Measurements from ENCODE around the gene CBX2. TPM values are rescaled to one million over a fixed set of nuclear protein-coding genes. Genes with fewer than 3 reads are reported as not detected.
A peak's percentile ranks its signal among the peaks of the same experiment; 100 is the strongest.

CBX2 gene
- total RNA-seq (10 to 100 TPM in 1 of 2 donors, 1 to 10 TPM in 1; 4.1 to 12.6 TPM), polyA plus RNA-seq (ENCODE audit: insufficient read length in 2 of 2) (10 to 100 TPM; 10.4 to 14.2 TPM)
- long read RNA-seq, donor 1, full-length matches to known transcripts, result 9 of 9 reads
- long read RNA-seq, donor 1, partial matches to known transcripts, result 0 of 9 reads
- long read RNA-seq, donor 1, other reads (novel, unspliced or antisense), result 0 of 9 reads
- long read RNA-seq, donor 2, full-length matches to known transcripts, result 6 of 6 reads
- long read RNA-seq, donor 2, partial matches to known transcripts, result 0 of 6 reads
- long read RNA-seq, donor 2, other reads (novel, unspliced or antisense), result 0 of 6 reads
- long read RNA-seq, donor 3, full-length matches to known transcripts, result 8 of 8 reads
- long read RNA-seq, donor 3, partial matches to known transcripts, result 0 of 8 reads
- long read RNA-seq, donor 3, other reads (novel, unspliced or antisense), result 0 of 8 reads
- long read RNA-seq, donor 4, full-length matches to known transcripts, result 10 of 10 reads
- long read RNA-seq, donor 4, partial matches to known transcripts, result 0 of 10 reads
- long read RNA-seq, donor 4, other reads (novel, unspliced or antisense), result 0 of 10 reads

- peak in 3 of 6 donors; percentile 69 to 94 (median 91) for DNase-seq (ENCODE audit: low read depth in 4 of 6, low spot score in 6 of 6)
- peaks cover 23% of the 10 kb centered on the region for H3K36me3 ChIP-seq (ENCODE audit: control insufficient read depth, insufficient read depth, low read length)
- H3K27me3 ChIP-seq (ENCODE audit: control insufficient read depth, insufficient read depth, low read length), result peaks cover 8% of the 10 kb centered on the region
- no peaks in the 10 kb centered on the region for H3K9me3 ChIP-seq (ENCODE audit: control insufficient read depth, insufficient read depth, low read length)
- H3K27ac ChIP-seq (ENCODE audit: low read depth, low read length), result peak within 1 kb of the TSS; percentile 81
- peak within 1 kb of the TSS; percentile 57 for H3K4me3 ChIP-seq (ENCODE audit: low read depth, low read length)
- H3K4me1 ChIP-seq (ENCODE audit: control insufficient read depth, insufficient read depth, low read length), result peaks cover 24% of the 10 kb centered on the region
- under 1% methylated on average over 90 of the region's 96 CpGs for WGBS (ENCODE audit: insufficient coverage)
Observed at GRCh38 chr17:79777894-79778503, at the start of gene CBX2. Gene CBX2 (plus strand): TSS chr17:79778148. CDS start chr17:79778236, 88 bp downstream.

GRCh38 chr17:79728169-79728907 is 49.6 kb upstream of the CBX2 start:
- Histone ChIP-seq H3K4me3 (ENCODE audit: low read depth, low read length) (peak overlapping the region; percentile 40), H3K27me3 (ENCODE audit: control insufficient read depth, insufficient read depth, low read length) (no peaks in the 10 kb centered on the region), H3K36me3 (ENCODE audit: control insufficient read depth, insufficient read depth, low read length) (no peaks in the 10 kb centered on the region), H3K27ac (ENCODE audit: low read depth, low read length) (peak overlapping the region; percentile 71), H3K9me3 (ENCODE audit: control insufficient read depth, insufficient read depth, low read length) (no peaks in the 10 kb centered on the region), H3K4me1 (ENCODE audit: control insufficient read depth, insufficient read depth, low read length) (peaks cover 17% of the 10 kb centered on the region)
- 45% methylated on average over 21 of the region's 22 CpGs for WGBS (ENCODE audit: insufficient coverage)
- DNase-seq (ENCODE audit: low read depth in 4 of 6, low spot score in 6 of 6), result peak; percentile 85 to 99 (median 91)

GRCh38 chr17:79728908-79729471 is 49.0 kb upstream of the CBX2 start:
- no peaks in the 10 kb centered on the region for H3K27me3 ChIP-seq (ENCODE audit: control insufficient read depth, insufficient read depth, low read length)
- no peak overlapping the region for H3K4me3 ChIP-seq (ENCODE audit: low read depth, low read length)
- no peaks in the 10 kb centered on the region for H3K9me3 ChIP-seq (ENCODE audit: control insufficient read depth, insufficient read depth, low read length)
- 84% methylated on average over 26 of the region's 26 CpGs for WGBS (ENCODE audit: insufficient coverage)
- no peak overlapping the region for H3K27ac ChIP-seq (ENCODE audit: low read depth, low read length)
- no peak for DNase-seq (ENCODE audit: low read depth in 4 of 6, low spot score in 6 of 6)
- H3K36me3 ChIP-seq (ENCODE audit: control insufficient read depth, insufficient read depth, low read length), result no peaks in the 10 kb centered on the region
- peaks cover 17% of the 10 kb centered on the region for H3K4me1 ChIP-seq (ENCODE audit: control insufficient read depth, insufficient read depth, low read length)

- H3K36me3 ChIP-seq (ENCODE audit: control insufficient read depth, insufficient read depth, low read length), result no peaks in the 10 kb centered on the region
- WGBS (ENCODE audit: insufficient coverage), result 100% methylated on average over 8 of the region's 12 CpGs
- no peak overlapping the region for H3K4me3 ChIP-seq (ENCODE audit: low read depth, low read length)
- no peaks in the 10 kb centered on the region for H3K9me3 ChIP-seq (ENCODE audit: control insufficient read depth, insufficient read depth, low read length)
- no peak overlapping the region for H3K27ac ChIP-seq (ENCODE audit: low read depth, low read length)
- H3K27me3 ChIP-seq (ENCODE audit: control insufficient read depth, insufficient read depth, low read length), result no peaks in the 10 kb centered on the region
- DNase-seq (ENCODE audit: low read depth in 4 of 6, low spot score in 6 of 6), result no peak
- H3K4me1 ChIP-seq (ENCODE audit: control insufficient read depth, insufficient read depth, low read length), result peaks cover 17% of the 10 kb centered on the region
Observed at GRCh38 chr17:79729761-79730160, 48.2 kb upstream of the CBX2 start.

- Histone ChIP-seq H3K36me3 (ENCODE audit: control insufficient read depth, insufficient read depth, low read length) (no peaks in the 10 kb centered on the region), H3K27me3 (ENCODE audit: control insufficient read depth, insufficient read depth, low read length) (no peaks in the 10 kb centered on the region), H3K4me1 (ENCODE audit: control insufficient read depth, insufficient read depth, low read length) (peaks cover 17% of the 10 kb centered on the region), H3K9me3 (ENCODE audit: control insufficient read depth, insufficient read depth, low read length) (no peaks in the 10 kb centered on the region), H3K27ac (ENCODE audit: low read depth, low read length) (no peak overlapping the region), H3K4me3 (ENCODE audit: low read depth, low read length) (no peak overlapping the region)
- DNase-seq (ENCODE audit: low read depth in 4 of 6, low spot score in 6 of 6), result no peak
- WGBS (ENCODE audit: insufficient coverage), result 95% methylated on average over 4 of the region's 5 CpGs
Observed at GRCh38 chr17:79730437-79730768, 47.5 kb upstream of the CBX2 start.

DNA sequence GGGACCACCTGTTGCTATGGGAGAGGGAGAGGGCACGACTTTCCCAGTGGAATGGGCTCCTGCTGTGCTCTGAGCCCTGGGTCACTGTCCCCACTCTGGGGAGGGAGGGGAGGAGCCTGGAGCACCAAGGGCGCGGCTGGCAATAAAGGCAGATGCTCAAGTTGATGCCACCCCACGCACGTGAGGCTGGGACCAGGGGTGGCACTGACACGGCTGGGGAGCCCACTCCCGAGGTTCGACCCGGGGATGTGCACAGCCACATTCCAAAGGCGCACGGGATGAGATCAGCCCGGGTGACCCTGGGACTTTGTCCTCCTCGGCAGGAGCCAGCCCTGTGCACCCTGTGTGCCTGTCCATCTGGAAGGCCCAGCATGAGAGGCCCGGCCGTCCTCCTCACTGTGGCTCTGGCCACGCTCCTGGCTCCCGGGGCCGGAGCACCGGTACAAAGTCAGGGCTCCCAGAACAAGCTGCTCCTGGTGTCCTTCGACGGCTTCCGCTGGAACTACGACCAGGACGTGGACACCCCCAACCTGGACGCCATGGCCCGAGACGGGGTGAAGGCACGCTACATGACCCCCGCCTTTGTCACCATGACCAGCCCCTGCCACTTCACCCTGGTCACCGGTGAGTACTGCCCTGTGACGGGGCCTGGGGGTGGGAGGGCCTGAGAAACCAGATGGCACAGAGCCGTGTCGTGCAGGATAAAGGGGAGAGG is 47.0 kb upstream of the CBX2 start, which contains the start of gene ENPP7:
ENPP7 (plus strand) TSS at position 175 of the 715 bp plus-strand sequence; CDS start at position 372, 197 bp downstream.
- Histone ChIP-seq H3K27ac (ENCODE audit: low read depth, low read length) (no peak within 1 kb of the TSS), H3K4me1 (ENCODE audit: control insufficient read depth, insufficient read depth, low read length) (peaks cover 17% of the 10 kb centered on the region), H3K9me3 (ENCODE audit: control insufficient read depth, insufficient read depth, low read length) (no peaks in the 10 kb centered on the region), H3K27me3 (ENCODE audit: control insufficient read depth, insufficient read depth, low read length) (no peaks in the 10 kb centered on the region), H3K36me3 (ENCODE audit: control insufficient read depth, insufficient read depth, low read length) (no peaks in the 10 kb centered on the region), H3K4me3 (ENCODE audit: low read depth, low read length) (no peak within 1 kb of the TSS)
- WGBS (ENCODE audit: insufficient coverage), result 91% methylated on average over 30 of the region's 33 CpGs
- DNase-seq (ENCODE audit: low read depth in 4 of 6, low spot score in 6 of 6), result no peak

GRCh38 chr17:79732254-79732653 is 45.7 kb upstream of the CBX2 start:
- no peak for DNase-seq (ENCODE audit: low read depth in 4 of 6, low spot score in 6 of 6)
- no peaks in the 10 kb centered on the region for H3K9me3 ChIP-seq (ENCODE audit: control insufficient read depth, insufficient read depth, low read length)
- H3K27me3 ChIP-seq (ENCODE audit: control insufficient read depth, insufficient read depth, low read length), result no peaks in the 10 kb centered on the region
- peaks cover 17% of the 10 kb centered on the region for H3K4me1 ChIP-seq (ENCODE audit: control insufficient read depth, insufficient read depth, low read length)
- no peaks in the 10 kb centered on the region for H3K36me3 ChIP-seq (ENCODE audit: control insufficient read depth, insufficient read depth, low read length)
- H3K4me3 ChIP-seq (ENCODE audit: low read depth, low read length), result no peak overlapping the region
- H3K27ac ChIP-seq (ENCODE audit: low read depth, low read length), result no peak overlapping the region
- 81% methylated on average over 9 of the region's 10 CpGs for WGBS (ENCODE audit: insufficient coverage)

GRCh38 chr17:79732804-79733691 is 44.9 kb upstream of the CBX2 start:
- Histone ChIP-seq H3K27me3 (ENCODE audit: control insufficient read depth, insufficient read depth, low read length) (no peaks in the 10 kb centered on the region), H3K9me3 (ENCODE audit: control insufficient read depth, insufficient read depth, low read length) (no peaks in the 10 kb centered on the region), H3K4me1 (ENCODE audit: control insufficient read depth, insufficient read depth, low read length) (peaks cover 14% of the 10 kb centered on the region), H3K27ac (ENCODE audit: low read depth, low read length) (no peak overlapping the region), H3K4me3 (ENCODE audit: low read depth, low read length) (no peak overlapping the region), H3K36me3 (ENCODE audit: control insufficient read depth, insufficient read depth, low read length) (no peaks in the 10 kb centered on the region)
- DNase-seq (ENCODE audit: low read depth in 4 of 6, low spot score in 6 of 6), result no peak
- 74% methylated on average over 32 of the region's 35 CpGs for WGBS (ENCODE audit: insufficient coverage)
